ENCODE results near the gene ZSCAN18.

The ZSCAN18 gene

DNA sequence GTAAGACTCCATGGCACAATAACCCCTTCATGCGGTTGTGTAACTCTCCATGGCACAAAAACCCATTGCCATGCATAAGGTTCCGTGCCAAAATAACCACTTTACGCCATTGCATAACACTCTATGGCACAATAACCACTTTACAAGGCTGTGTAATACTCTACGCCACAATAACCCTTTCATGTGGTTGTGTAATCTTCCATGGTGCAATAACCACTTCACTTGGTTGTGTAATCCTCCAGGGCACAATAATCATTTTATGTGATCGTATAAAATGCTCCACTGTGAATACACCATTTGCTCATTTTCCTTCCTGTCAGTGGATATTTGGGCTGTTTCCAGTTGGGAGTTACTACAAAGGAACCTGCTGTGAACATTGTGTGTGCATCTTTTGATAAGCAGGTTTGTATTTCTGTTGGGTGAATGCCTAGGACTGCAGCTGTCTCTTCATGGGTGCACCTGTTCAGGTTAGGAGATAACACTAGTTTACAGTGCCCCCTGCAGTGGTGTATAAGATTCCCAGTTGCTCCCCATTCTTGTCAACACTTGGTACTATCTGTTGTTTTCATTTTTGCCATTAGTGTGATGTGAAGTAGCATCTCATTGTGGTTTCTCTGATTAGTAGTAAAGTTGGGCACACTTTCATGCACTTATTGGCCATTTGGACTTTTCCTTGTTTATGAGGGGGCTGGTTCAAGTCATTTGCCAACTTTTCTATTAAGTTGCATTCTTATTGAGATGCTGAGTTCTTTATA is 21.1 kb upstream of the ZSCAN18 start:
- in situ Hi-C loops (cut with MboI; ENCODE audit: low sequenced_read_pairs, unreplicated experiment): no loop called here
- TF ChIP-seq, protein P1, sequence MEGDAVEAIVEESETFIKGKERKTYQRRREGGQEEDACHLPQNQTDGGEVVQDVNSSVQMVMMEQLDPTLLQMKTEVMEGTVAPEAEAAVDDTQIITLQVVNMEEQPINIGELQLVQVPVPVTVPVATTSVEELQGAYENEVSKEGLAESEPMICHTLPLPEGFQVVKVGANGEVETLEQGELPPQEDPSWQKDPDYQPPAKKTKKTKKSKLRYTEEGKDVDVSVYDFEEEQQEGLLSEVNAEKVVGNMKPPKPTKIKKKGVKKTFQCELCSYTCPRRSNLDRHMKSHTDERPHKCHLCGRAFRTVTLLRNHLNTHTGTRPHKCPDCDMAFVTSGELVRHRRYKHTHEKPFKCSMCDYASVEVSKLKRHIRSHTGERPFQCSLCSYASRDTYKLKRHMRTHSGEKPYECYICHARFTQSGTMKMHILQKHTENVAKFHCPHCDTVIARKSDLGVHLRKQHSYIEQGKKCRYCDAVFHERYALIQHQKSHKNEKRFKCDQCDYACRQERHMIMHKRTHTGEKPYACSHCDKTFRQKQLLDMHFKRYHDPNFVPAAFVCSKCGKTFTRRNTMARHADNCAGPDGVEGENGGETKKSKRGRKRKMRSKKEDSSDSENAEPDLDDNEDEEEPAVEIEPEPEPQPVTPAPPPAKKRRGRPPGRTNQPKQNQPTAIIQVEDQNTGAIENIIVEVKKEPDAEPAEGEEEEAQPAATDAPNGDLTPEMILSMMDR (IDR thresholded peaks at IDR 0.05; ENCODE audit: borderline replicate concordance, control extremely low read depth, extremely low read depth, insufficient read depth, missing control alignments): no peak
- DNase-seq (ENCODE audit: low spot score): no peak

DNA sequence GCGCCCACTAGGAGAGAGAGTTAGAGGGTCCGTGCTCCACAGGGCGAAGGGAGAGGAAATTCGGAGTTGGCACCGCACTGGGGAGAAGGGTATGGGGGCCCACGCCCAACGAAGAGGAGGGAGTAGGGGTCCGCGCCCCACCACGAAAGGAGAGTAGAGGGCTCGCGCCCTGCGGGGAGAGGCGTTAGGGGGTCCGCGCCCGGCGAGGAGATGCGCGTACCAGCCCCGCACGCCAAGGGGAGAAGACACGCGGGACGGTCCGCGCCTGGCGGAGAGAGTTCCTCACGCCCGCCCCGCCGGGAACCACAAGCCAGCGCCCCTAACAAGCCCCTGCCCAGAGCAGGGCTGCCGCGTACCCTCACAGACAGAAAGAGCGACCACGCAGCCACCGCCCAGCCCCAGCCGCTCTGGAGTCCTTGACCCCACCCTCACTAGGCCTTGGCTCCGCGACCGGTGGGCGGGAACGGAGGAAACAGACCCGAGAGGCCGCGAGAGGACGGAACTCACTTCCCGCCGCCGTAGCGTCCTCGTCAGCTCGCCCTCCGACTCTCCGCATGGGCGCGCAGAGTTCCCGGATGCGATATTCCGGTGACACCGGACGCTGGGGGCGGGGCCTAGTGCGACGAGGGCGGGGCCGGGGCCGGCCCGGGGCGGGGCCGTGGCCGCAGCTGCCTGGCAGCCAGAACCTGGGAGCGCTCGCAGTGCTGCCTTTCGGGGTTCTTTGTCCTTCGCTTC is 20.0 kb upstream of the ZSCAN18 start:
- TF ChIP-seq, protein P1 (IDR thresholded peaks at IDR 0.05; ENCODE audit: borderline replicate concordance, control extremely low read depth, extremely low read depth, insufficient read depth, missing control alignments): no peak
- in situ Hi-C loops (cut with MboI; ENCODE audit: low sequenced_read_pairs, unreplicated experiment): no loop called here
- no peak for DNase-seq (ENCODE audit: low spot score)

DNA sequence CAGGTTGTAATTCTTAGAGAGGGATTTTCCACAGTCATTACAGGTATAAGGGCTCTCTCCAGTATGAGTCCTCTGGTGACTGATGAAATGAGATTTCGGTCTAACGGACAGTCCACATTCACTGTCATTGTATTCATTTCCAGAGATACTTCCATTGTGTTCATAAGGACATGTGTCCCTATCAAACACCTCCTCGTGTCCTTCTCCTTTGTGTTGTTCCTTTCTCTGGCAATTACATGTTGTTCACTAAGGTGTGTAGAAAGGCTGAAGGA is 10.5 kb upstream of the ZSCAN18 start:
- in situ Hi-C loops (cut with MboI; ENCODE audit: low sequenced_read_pairs, unreplicated experiment): no loop called here
- TF ChIP-seq, protein P1 (IDR thresholded peaks at IDR 0.05; ENCODE audit: borderline replicate concordance, control extremely low read depth, extremely low read depth, insufficient read depth, missing control alignments): no peak
- no peak for DNase-seq (ENCODE audit: low spot score)

DNA sequence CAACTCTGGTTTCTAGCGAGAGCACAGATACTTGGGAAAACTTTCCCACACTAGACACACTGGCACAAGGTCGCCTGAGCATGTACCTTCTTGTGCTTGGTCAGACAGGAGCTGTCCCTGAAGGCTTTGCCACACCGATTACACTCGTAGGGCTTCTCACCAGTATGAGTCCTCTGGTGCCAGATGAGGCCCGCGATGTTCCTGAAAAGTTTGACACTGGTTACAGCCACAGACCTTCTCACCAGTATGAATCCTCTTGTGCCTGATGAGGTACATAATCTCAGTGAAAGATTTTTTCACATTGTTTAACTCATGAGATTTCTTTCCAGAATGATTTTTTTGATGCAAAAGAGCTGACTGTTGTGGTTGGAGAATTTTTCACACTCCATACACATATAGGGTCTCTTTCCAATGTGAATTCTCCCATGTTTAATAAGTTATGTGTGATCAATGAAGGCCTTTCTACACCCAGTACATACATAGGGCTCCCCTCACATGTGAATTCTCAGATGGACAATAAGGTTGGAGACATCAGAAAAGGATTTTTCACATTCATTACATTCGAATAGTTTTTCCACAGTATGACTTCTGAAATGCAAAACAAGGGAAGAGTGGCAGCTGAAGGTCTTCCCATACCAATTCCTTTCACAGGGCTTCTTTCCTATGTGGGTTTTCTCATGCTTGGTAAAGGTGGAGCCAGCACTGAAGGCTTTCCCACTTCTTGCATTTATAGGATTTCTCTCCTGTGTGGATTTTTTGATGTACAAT is 9.9 kb upstream of the ZSCAN18 start:
- in situ Hi-C loops (cut with MboI; ENCODE audit: low sequenced_read_pairs, unreplicated experiment): no loop called here
- TF ChIP-seq, protein P1 (IDR thresholded peaks at IDR 0.05; ENCODE audit: borderline replicate concordance, control extremely low read depth, extremely low read depth, insufficient read depth, missing control alignments): no peak
- no peak for DNase-seq (ENCODE audit: low spot score)

DNA sequence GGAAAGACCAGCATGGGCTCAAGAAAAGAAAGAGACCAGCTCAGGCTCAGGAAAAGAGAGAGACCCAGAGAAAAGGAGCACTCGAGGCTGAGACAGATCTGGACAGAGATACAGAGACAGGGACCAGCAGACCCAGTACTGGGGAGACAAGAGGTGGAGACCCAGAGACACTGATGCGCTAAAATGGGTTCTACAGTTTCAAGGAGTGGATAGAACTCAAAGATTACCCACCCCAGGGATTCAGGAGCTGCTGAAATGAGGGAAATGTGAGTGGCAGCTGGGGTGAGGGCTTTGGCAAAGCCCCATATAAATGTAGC is 609 bp upstream of the ZSCAN18 start:
- no peak for DNase-seq (ENCODE audit: low spot score)
- in situ Hi-C loops (cut with MboI; ENCODE audit: low sequenced_read_pairs, unreplicated experiment): no loop called here
- TF ChIP-seq, protein P1 (IDR thresholded peaks at IDR 0.05; ENCODE audit: borderline replicate concordance, control extremely low read depth, extremely low read depth, insufficient read depth, missing control alignments): no peak

DNA sequence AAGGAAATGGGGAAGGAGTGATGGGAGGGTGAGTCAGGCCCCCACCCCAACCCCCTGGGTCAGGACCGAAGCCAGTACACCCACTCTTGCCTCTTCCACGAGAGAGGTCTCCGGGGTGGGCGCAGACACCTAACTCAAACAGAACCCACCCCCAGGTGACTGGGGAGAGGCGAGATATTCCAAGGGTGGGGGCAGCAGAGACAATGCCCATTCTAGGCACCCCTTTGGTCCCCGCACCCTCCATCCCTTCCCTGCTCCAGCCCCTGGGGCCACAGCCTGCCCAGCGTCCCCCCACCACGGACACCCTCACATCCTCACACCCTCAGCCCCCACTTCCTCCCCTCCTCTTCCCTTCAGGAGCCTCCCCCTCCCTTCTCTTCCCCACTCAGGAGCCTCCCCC is 682 bp downstream of the ZSCAN18 start:
- TF ChIP-seq, protein P1 (IDR thresholded peaks at IDR 0.05; ENCODE audit: borderline replicate concordance, control extremely low read depth, extremely low read depth, insufficient read depth, missing control alignments): no peak
- no peak for DNase-seq (ENCODE audit: low spot score)
- in situ Hi-C loops (cut with MboI; ENCODE audit: low sequenced_read_pairs, unreplicated experiment): no loop called here

Measured in GM13976 (cell line).